Nephron (organoid): ENCODE measurements around the gene PFDN2.

ENCODE experiments used
- H3K27ac Mint-ChIP-seq, 3 experiments: 2 replicates each; pipeline ENCODE4 v1.8.0; 2020; ENCODE audit warnings: mixed read lengths in 3 of 3, mild to moderate bottlenecking in 2 of 3, moderate library complexity in 1 of 3
- H3K27me3 Mint-ChIP-seq: 2 replicates; pipeline ENCODE4 v1.8.0; 2021; ENCODE audit warnings: low read depth, mild to moderate bottlenecking, moderate library complexity, mixed read lengths
- H3K36me3 Mint-ChIP-seq: 2 replicates; pipeline ENCODE4 v1.8.0; 2020; ENCODE audit warnings: low read depth, mixed read lengths
- H3K4me1 Mint-ChIP-seq: 2 replicates; pipeline ENCODE4 v1.8.0; 2020; ENCODE audit warnings: mixed read lengths
- H3K4me3 Mint-ChIP-seq, 3 experiments: 2 replicates each; pipeline ENCODE4 v1.8.0; 2020; ENCODE audit warnings: mild to moderate bottlenecking in 3 of 3, mixed read lengths in 3 of 3, moderate library complexity in 2 of 3
- H3K9me3 Mint-ChIP-seq: 2 replicates; pipeline ENCODE4 v1.8.0; 2020; ENCODE audit warnings: mixed read lengths
- TF ChIP-seq, protein P1 (sequence below), 3 experiments: fragments of 200-600 bp; sonication (generic); IDR thresholded peaks; one replicate each; pipeline ENCODE4 v1.5.0; 2021; ENCODE audit warnings: antibody characterized with exemption in 3 of 3; ENCODE audit not compliant: unreplicated experiment in 3 of 3

The PFDN2 gene

DNA sequence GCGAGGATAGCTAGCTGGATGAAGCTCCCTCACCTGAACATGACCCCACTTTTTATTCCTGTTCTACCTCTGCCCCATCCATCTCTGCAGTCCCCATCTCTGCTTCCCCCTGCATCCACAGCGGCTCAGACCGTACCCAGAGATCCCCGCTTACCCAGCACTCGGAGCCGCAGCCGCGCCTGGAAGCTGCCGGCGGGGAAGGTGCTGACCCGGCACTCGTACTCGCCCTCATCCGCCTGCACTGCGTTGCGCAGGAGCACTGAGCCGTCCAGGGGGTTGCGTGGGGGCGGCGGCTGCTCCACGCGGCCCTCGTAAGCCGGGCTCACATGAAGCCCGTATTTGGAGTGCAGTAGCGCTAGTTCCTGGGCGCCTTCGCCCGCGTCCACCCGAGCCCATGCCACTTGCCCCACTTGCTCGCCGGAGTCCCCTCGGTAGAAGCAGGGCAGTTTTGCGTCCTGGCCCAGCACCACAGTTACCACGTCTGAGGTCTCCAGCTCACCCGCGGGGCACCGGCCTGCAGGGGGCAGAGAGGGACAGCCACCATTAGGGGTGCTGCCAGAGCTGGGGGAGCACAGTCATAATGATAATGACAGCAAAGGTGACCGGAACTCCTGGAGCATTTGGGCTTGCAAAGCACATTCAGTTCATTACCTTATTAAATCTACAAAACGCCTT, 38.3 kb downstream of the PFDN2 start:
- H3K9me3 Mint-ChIP-seq, result no peaks in the 10 kb centered on the region
- no peaks in the 10 kb centered on the region for H3K4me1 Mint-ChIP-seq
- no peaks in the 10 kb centered on the region for H3K27me3 Mint-ChIP-seq
- TF ChIP-seq, protein P1, sequence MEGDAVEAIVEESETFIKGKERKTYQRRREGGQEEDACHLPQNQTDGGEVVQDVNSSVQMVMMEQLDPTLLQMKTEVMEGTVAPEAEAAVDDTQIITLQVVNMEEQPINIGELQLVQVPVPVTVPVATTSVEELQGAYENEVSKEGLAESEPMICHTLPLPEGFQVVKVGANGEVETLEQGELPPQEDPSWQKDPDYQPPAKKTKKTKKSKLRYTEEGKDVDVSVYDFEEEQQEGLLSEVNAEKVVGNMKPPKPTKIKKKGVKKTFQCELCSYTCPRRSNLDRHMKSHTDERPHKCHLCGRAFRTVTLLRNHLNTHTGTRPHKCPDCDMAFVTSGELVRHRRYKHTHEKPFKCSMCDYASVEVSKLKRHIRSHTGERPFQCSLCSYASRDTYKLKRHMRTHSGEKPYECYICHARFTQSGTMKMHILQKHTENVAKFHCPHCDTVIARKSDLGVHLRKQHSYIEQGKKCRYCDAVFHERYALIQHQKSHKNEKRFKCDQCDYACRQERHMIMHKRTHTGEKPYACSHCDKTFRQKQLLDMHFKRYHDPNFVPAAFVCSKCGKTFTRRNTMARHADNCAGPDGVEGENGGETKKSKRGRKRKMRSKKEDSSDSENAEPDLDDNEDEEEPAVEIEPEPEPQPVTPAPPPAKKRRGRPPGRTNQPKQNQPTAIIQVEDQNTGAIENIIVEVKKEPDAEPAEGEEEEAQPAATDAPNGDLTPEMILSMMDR (IDR thresholded peaks at IDR 0.05; ENCODE audit: unreplicated experiment in 3 of 3), result no peak
- no peak overlapping the region for H3K27ac Mint-ChIP-seq
- H3K4me3 Mint-ChIP-seq, result no peak overlapping the region
- no peaks in the 10 kb centered on the region for H3K36me3 Mint-ChIP-seq

DNA sequence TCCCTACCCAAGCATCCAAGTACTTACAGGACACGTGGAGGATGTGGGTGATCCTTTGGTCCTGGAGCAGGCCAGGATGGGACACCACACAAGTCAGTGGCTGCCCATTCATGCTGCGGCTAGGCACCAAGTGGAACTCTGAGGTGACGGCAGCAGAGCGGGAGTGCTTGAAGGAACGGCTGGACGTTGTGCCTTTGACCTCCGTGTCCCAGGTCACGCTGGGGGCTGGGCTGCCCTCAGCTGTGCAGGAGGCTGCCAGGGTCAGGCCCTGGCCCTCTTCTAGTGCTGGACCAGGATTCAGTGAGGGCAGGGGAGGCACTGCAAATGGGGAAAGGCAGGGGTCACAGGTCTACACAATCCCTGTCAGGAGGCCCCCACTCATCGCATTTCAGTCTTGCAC, 40.4 kb downstream of the PFDN2 start:
- Mint-ChIP-seq H3K4me3 (no peak overlapping the region), H3K36me3 (no peaks in the 10 kb centered on the region), H3K27ac (no peak overlapping the region), H3K9me3 (no peaks in the 10 kb centered on the region), H3K4me1 (no peaks in the 10 kb centered on the region), H3K27me3 (peaks cover 7% of the 10 kb centered on the region)
- TF ChIP-seq, protein P1 (IDR thresholded peaks at IDR 0.05; ENCODE audit: unreplicated experiment in 3 of 3), result no peak

DNA sequence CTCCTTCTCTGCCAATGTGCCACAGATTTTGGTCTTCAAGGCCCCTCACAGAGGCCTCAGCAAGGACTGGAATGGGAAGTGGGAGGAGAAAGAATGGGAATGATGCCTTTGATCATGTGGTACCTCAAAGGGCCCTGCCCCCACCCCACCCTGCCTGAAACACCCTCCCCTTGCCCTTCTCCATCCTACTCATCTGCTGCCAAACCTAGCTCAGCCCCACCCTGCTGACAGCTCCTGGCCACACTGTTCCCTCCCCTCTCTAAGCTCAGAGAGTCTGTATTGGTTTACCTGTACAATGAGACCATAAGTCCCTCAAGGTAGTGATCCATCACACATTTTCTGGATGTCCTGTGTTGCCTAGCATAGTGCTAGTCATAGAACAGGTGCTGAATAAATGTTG, 41.4 kb downstream of the PFDN2 start:
- no peaks in the 10 kb centered on the region for H3K9me3 Mint-ChIP-seq
- H3K4me3 Mint-ChIP-seq, result no peak overlapping the region
- H3K4me1 Mint-ChIP-seq, result no peaks in the 10 kb centered on the region
- H3K27ac Mint-ChIP-seq, result no peak overlapping the region
- TF ChIP-seq, protein P1 (IDR thresholded peaks at IDR 0.05; ENCODE audit: unreplicated experiment in 3 of 3), result no peak
- no peaks in the 10 kb centered on the region for H3K36me3 Mint-ChIP-seq
- peaks cover 7% of the 10 kb centered on the region for H3K27me3 Mint-ChIP-seq

DNA sequence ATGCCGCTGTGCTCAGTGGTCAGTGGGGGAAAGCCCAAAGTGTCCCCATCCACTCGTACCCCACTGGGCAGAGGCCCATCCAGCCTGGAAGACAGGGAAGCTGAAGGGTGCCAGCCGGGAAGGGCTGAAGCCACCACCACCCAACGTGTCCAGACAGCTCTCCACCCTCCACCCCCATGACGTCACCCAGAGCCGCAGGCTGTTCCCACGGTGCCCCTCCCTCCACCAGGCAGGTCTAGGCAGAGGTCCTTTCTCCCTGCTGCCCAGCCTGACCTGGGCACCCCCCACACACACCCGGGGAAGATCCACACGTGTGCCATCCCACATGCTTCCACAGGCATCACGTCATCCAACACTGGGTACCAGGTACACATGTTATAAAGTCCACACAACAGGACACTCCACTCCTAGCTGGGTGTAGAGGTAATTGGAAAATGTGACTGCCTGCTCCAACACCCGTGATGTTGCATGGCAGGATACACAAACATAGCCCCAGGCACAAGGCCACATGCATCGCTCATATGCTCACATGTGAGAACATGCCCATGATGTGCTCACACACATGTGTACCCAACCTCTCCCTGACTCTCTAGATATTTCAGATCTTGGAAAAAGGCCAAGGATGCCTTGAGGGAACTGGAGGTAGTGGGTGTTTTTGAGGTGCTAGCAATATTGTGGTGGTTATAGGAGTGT, 43.0 kb downstream of the PFDN2 start:
- no peaks in the 10 kb centered on the region for H3K9me3 Mint-ChIP-seq
- no peak overlapping the region for H3K4me3 Mint-ChIP-seq
- H3K27me3 Mint-ChIP-seq, result peaks cover 7% of the 10 kb centered on the region
- H3K36me3 Mint-ChIP-seq, result no peaks in the 10 kb centered on the region
- TF ChIP-seq, protein P1 (IDR thresholded peaks at IDR 0.05; ENCODE audit: unreplicated experiment in 3 of 3), result no peak
- no peak overlapping the region for H3K27ac Mint-ChIP-seq
- no peaks in the 10 kb centered on the region for H3K4me1 Mint-ChIP-seq

DNA sequence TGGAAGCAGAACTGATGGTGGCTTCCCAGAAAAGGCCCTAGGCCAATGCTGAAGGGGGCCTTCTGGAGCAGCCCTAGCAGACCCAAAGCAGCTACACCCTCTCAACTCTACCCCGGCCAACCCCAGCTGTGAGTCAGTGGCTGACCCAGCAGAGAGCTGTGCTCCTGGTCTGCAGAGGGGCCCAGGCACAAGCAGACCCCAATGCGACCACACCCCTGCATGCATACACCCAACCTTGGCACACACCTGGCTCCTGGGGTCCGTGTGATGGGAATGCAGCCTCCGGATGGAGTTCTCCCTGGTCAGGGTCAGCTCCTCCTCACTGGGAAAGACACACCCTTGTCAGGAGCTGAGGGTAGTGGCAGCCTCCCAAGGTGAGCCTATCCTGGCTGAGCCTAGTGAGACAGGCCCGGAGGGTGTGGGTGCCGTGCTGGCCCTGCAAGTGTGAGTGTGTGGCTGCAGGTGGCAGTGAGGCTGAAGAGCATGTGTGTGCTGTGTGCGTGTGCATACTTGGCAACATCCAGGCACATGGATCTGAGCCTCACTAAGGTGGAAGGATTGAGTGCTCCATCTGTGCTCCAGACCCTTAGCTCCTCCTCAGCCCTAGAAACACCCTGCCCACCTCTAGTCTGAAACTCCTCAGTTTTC, 44.2 kb downstream of the PFDN2 start:
- no peak overlapping the region for H3K27ac Mint-ChIP-seq
- H3K27me3 Mint-ChIP-seq, result peaks cover 7% of the 10 kb centered on the region
- H3K9me3 Mint-ChIP-seq, result no peaks in the 10 kb centered on the region
- H3K36me3 Mint-ChIP-seq, result no peaks in the 10 kb centered on the region
- H3K4me3 Mint-ChIP-seq, result no peak overlapping the region
- no peaks in the 10 kb centered on the region for H3K4me1 Mint-ChIP-seq
- TF ChIP-seq, protein P1 (IDR thresholded peaks at IDR 0.05; ENCODE audit: unreplicated experiment in 3 of 3), result no peak
